Testis (tissue), 2 donors: ENCODE results near the gene BMPR1B.

ENCODE experiments used
- POLR2A ChIP-seq: fragments of 450-650 bp; IDR thresholded peaks from one replicate; pipeline ENCODE4 v1.6.1; 2017; ENCODE audit warnings: antibody characterized with exemption, mild to moderate bottlenecking, moderate library complexity
- TF ChIP-seq, protein P1 (sequence below), 3 experiments: fragments of 450-650 bp in 2 of 3; fragments of 200-600 bp in 1 of 3; sonication (generic) in 1 of 3; IDR thresholded peaks; one replicate each; pipeline ENCODE4 v1.5.1; 2016 to 2019; ENCODE audit warnings: antibody characterized with exemption in 3 of 3, mild to moderate bottlenecking in 2 of 3, moderate library complexity in 1 of 3

DNA sequence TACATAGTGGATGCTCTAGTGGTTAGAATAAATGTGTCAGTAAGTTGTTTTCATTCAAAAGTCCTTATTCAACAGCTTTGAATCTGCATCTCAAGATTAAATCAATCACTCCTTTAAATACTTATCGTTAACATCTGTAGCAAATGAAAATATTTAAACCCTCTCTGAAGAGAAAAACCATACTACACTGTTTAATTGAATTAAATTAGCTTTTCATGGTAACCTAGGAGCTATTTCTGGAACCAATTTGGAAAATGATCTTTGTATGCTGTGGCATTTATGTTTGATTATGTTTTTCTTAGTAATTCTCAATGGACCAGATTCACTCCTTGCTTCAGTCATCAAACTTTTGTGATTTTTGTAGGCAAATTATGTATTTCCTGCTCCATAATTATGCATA, 9.7 kb downstream of the BMPR1B start:
- TF ChIP-seq, protein P1, sequence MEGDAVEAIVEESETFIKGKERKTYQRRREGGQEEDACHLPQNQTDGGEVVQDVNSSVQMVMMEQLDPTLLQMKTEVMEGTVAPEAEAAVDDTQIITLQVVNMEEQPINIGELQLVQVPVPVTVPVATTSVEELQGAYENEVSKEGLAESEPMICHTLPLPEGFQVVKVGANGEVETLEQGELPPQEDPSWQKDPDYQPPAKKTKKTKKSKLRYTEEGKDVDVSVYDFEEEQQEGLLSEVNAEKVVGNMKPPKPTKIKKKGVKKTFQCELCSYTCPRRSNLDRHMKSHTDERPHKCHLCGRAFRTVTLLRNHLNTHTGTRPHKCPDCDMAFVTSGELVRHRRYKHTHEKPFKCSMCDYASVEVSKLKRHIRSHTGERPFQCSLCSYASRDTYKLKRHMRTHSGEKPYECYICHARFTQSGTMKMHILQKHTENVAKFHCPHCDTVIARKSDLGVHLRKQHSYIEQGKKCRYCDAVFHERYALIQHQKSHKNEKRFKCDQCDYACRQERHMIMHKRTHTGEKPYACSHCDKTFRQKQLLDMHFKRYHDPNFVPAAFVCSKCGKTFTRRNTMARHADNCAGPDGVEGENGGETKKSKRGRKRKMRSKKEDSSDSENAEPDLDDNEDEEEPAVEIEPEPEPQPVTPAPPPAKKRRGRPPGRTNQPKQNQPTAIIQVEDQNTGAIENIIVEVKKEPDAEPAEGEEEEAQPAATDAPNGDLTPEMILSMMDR (IDR thresholded peaks at IDR 0.05) = no peak
- TF ChIP-seq POLR2A = no peak
